HCT116 (cell line): ENCODE results near the gene S100PBP. TPM values are rescaled to one million over a fixed set of nuclear protein-coding genes. Genes with fewer than 3 reads are reported as not detected.
"Not testable (repeated sequence)": the region's sequence is repeated elsewhere in the genome, so short reads cannot be mapped to it uniquely, and the experiment has no call there.

ENCODE experiments used
- ATAC-seq: fragments of 200-7000 bp; cut with Tn5 transposase; 2 replicates; pipeline ENCODE4 v1.9.1; 2020; ENCODE audit warnings: mild to moderate bottlenecking, moderate library complexity
- BruUV-seq: library from RNA; stranded (reverse); fragments of 400-500 nt; replicated peaks from 2 replicates; lab custom pipeline; 2021; lab: Mats Ljungman, UMichigan
- CTCF ChIA-PET: fragments of 300-600 bp; sonication (Branson Sonifier 250); formaldehyde crosslinking; loops from one replicate; lab custom pipeline; 2021; ENCODE audit warnings: antibody characterized with exemption; lab: Charles Lee
- POLR2A ChIA-PET: fragments of 300-600, 350-600 bp; sonication (Branson Sonifier 250); formaldehyde crosslinking; loops from one replicate; lab custom pipeline; 2021; ENCODE audit warnings: antibody characterized with exemption; lab: Charles Lee
- RAD21 ChIA-PET, 2 experiments: fragments of 300-600 bp; sonication (Branson Sonifier 250); formaldehyde crosslinking; loops; one replicate each; lab custom pipeline; 2023; ENCODE audit warnings: low total read pairs in 2 of 2; ENCODE audit not compliant: uncharacterized antibody in 2 of 2, unreplicated experiment in 2 of 2, low non-redundant PET in 1 of 2; lab: Charles Lee
- DNase-seq: peaks from one replicate; pipeline ENCODE4 v3.0.0-alpha.2; 2010; ENCODE audit warnings: low read depth, low spot score
- H2AFZ ChIP-seq: fragments of 200-600 bp; shearing (Covaris generic), sonication (generic); 2 replicates; pipeline ENCODE4 v1.6.1; 2017; ENCODE audit warnings: low read depth, mixed run types, mixed read lengths, antibody characterized with exemption, low read length; ENCODE audit not compliant: poor library complexity, severe bottlenecking
- H3K27ac ChIP-seq: 2 replicates; pipeline ENCODE4 v1.5.1; 2012; ENCODE audit warnings: low read depth, low read length
- H3K27me3 ChIP-seq: fragments of 200-600 bp; sonication (generic); 2 replicates; pipeline ENCODE4 v1.6.1; 2016; ENCODE audit warnings: mixed run types, low read length, mixed read lengths; ENCODE audit not compliant: insufficient read depth
- H3K36me3 ChIP-seq, 2 experiments: fragments of 200-500 bp in 1 of 2; fragments of 200-600 bp in 1 of 2; sonication (Bioruptor generic) in 1 of 2; sonication (generic) in 1 of 2; 2 replicates each; pipeline versions ENCODE4 v1.5.1 to v1.6.1; 2014 to 2016; ENCODE audit warnings: low read length in 2 of 2, inconsistent platforms in 1 of 2, mixed read lengths in 1 of 2, mixed run types in 1 of 2; ENCODE audit not compliant: insufficient read depth in 2 of 2, control insufficient read depth in 1 of 2
- H3K4me1 ChIP-seq, 2 experiments: fragments of 200-600 bp in 1 of 2; sonication (generic) in 1 of 2; 2 replicates each; pipeline versions ENCODE4 v1.5.1 to v1.6.1; 2012 to 2017; ENCODE audit warnings: low read length in 2 of 2, inconsistent platforms in 1 of 2, mild to moderate bottlenecking in 1 of 2, mixed read lengths in 1 of 2, mixed run types in 1 of 2, moderate library complexity in 1 of 2; ENCODE audit not compliant: insufficient read depth in 2 of 2, control insufficient read depth in 1 of 2
- H3K4me2 ChIP-seq: fragments of 200-600 bp; sonication (generic); 2 replicates; pipeline ENCODE4 v1.6.1; 2017; ENCODE audit warnings: mixed run types, low read length, mixed read lengths
- H3K4me3 ChIP-seq, 2 experiments: fragments of 200-600 bp in 1 of 2; sonication (generic) in 1 of 2; replicated peaks in 1 of 2; 2 replicates each; pipeline ENCODE4 v1.5.1; 2011 to 2016; ENCODE audit warnings: low read length in 2 of 2, control low read depth in 1 of 2, low read depth in 1 of 2, mild to moderate bottlenecking in 1 of 2, mixed read lengths in 1 of 2, mixed run types in 1 of 2
- H3K79me2 ChIP-seq: fragments of 200-600 bp; sonication (generic); 2 replicates; pipeline ENCODE4 v1.6.1; 2017; ENCODE audit warnings: mild to moderate bottlenecking, mixed run types, low read length, moderate library complexity, mixed read lengths; ENCODE audit not compliant: insufficient read depth
- H3K9ac ChIP-seq: fragments of 200-600 bp; sonication (generic); 2 replicates; pipeline ENCODE4 v1.6.1; 2016; ENCODE audit warnings: low read length, mixed read lengths
- H3K9me2 ChIP-seq: fragments of 200-600 bp; sonication (generic), shearing (Covaris generic); 2 replicates; pipeline ENCODE4 v1.6.1; 2017; ENCODE audit warnings: mixed run types, mild to moderate bottlenecking, moderate library complexity; ENCODE audit not compliant: insufficient read depth
- H3K9me3 ChIP-seq, 2 experiments: fragments of 200-500 bp in 1 of 2; fragments of 200-600 bp in 1 of 2; sonication (Bioruptor generic) in 1 of 2; sonication (generic) in 1 of 2; 2 replicates each; pipeline ENCODE4 v1.6.1; 2014 to 2017; ENCODE audit warnings: low read length in 2 of 2, mixed read lengths in 2 of 2, inconsistent platforms in 1 of 2, low read depth in 1 of 2, mild to moderate bottlenecking in 1 of 2, mixed run types in 1 of 2, moderate library complexity in 1 of 2; ENCODE audit not compliant: control insufficient read depth in 1 of 2, insufficient read depth in 1 of 2
- H4K20me1 ChIP-seq: fragments of 200-600 bp; sonication (generic), shearing (Covaris generic); 2 replicates; pipeline ENCODE4 v1.6.1; 2017; ENCODE audit warnings: mixed run types, mild to moderate bottlenecking, moderate library complexity; ENCODE audit not compliant: insufficient read depth
- ATF3 ChIP-seq: IDR thresholded peaks from 2 replicates; pipeline ENCODE4 v1.6.1; 2012
- CEBPB ChIP-seq: IDR thresholded peaks from 2 replicates; pipeline ENCODE4 v1.6.1; 2012; ENCODE audit warnings: low read depth
- CTCF ChIP-seq, 3 experiments: fragments of 200-600 bp in 1 of 3; sonication (generic) in 1 of 3; IDR thresholded peaks in 2 of 3; conservative IDR thresholded peaks in 1 of 3; 2 replicates each; pipeline ENCODE4 v1.5.1; 2012 to 2017; ENCODE audit warnings: low read depth in 2 of 3, low read length in 2 of 3, antibody characterized with exemption in 1 of 3, borderline replicate concordance in 1 of 3, control low read depth in 1 of 3, mild to moderate bottlenecking in 1 of 3, mixed read lengths in 1 of 3, mixed run types in 1 of 3, moderate library complexity in 1 of 3; ENCODE audit not compliant: insufficient read depth in 1 of 3
- EGR1 ChIP-seq: IDR thresholded peaks from 2 replicates; pipeline ENCODE4 v1.6.1; 2012; ENCODE audit warnings: low read depth
- ELF1 ChIP-seq: IDR thresholded peaks from 2 replicates; pipeline ENCODE4 v1.6.1; 2012; ENCODE audit warnings: low read depth, borderline replicate concordance
- EZH2phosphoT487 ChIP-seq: fragments of 200-600 bp; IDR thresholded peaks from 2 replicates; pipeline ENCODE4 v1.6.1; 2018; ENCODE audit warnings: antibody characterized with exemption, borderline replicate concordance
- FOSL1 ChIP-seq: IDR thresholded peaks from 2 replicates; pipeline ENCODE4 v1.6.1; 2012; ENCODE audit warnings: low read depth
- JUND ChIP-seq: IDR thresholded peaks from 2 replicates; pipeline ENCODE4 v1.6.1; 2012
- POLR2A ChIP-seq: IDR thresholded peaks from 2 replicates; pipeline ENCODE4 v1.7.0; 2011; ENCODE audit warnings: borderline replicate concordance; ENCODE audit not compliant: insufficient read depth, insufficient read length; ENCODE audit errors: extremely low read depth
- POLR2AphosphoS5 ChIP-seq: IDR thresholded peaks from 2 replicates; pipeline ENCODE4 v1.6.1; 2011; ENCODE audit warnings: mild to moderate bottlenecking, low read depth, low read length, moderate library complexity
- RAD21 ChIP-seq: IDR thresholded peaks from 2 replicates; pipeline ENCODE4 v1.6.1; 2012; ENCODE audit warnings: low read depth, mild to moderate bottlenecking
- SP1 ChIP-seq: IDR thresholded peaks from 2 replicates; pipeline ENCODE4 v1.6.1; 2012; ENCODE audit warnings: low read depth
- ZNF274 ChIP-seq: fragments of 200-500 bp; sonication (Bioruptor generic); IDR thresholded peaks from 2 replicates; pipeline ENCODE4 v1.6.1; 2014; ENCODE audit warnings: mild to moderate bottlenecking, low read depth, low read length, inconsistent platforms
- intact Hi-C: fragments of 100-400 bp; cut with micrococcal nuclease; formaldehyde crosslinking; loops from 2 replicates; pipeline ENCODE4 v1.10.0; 2022
- total RNA-seq: library from RNA; stranded (reverse); gene quantifications from one replicate; pipeline ENCODE4 v1.2.1, GENCODE V29; 2021; ENCODE audit not compliant: unreplicated experiment

The S100PBP gene
- total RNA-seq, 1 experiment from 2014 or later, result 38.2 TPM

- TF ChIP-seq ELF1, result no peak
- no peak for TF ChIP-seq JUND
- TF ChIP-seq CEBPB, result no peak
- no peak for TF ChIP-seq SP1
- no peak for TF ChIP-seq POLR2AphosphoS5
- no peak for TF ChIP-seq ZNF274
- no peak for TF ChIP-seq ATF3
- no peak for TF ChIP-seq RAD21
- TF ChIP-seq, all 23 proteins: peak for 0
Observed at GRCh38 chr1:32903991-32904785, 86.7 kb downstream of the S100PBP start (continued).

- no peak overlapping the region for H3K4me3 ChIP-seq
- H3K27me3 ChIP-seq, result no peaks in the 10 kb centered on the region
- POLR2A ChIA-PET, result no interaction called here
- no peak for TF ChIP-seq EZH2phosphoT487
- TF ChIP-seq CEBPB, result no peak
- no peak for TF ChIP-seq JUND
- TF ChIP-seq POLR2A, result no peak
- TF ChIP-seq EGR1, result no peak
- no peak for TF ChIP-seq CTCF (IDR thresholded peaks at IDR 0.05 in 2 of 3, conservative IDR thresholded peaks at IDR 0.05 in 1 of 3; ENCODE audit: borderline replicate concordance in 1 of 3, insufficient read depth in 1 of 3, low read depth in 2 of 3, low read length in 2 of 3)
- no peak for TF ChIP-seq FOSL1
- intact Hi-C loops, result loop anchor here (10.0 kb wide), 1 partner anchor 150 kb away; no protein-coding TSS in a partner anchor
- no peaks in the 10 kb centered on the region for H3K9me2 ChIP-seq
- no peak overlapping the region for H2AFZ ChIP-seq
- H4K20me1 ChIP-seq, result no peaks in the 10 kb centered on the region
- DNase-seq (no peak), ATAC-seq (no peak)
- RAD21 ChIA-PET, result no interaction called here
- peaks cover 6% of the 10 kb centered on the region; the same call in 1 of the 2 replicates for H3K79me2 ChIP-seq
- H3K9ac ChIP-seq, result no peak overlapping the region
- H3K27ac ChIP-seq, result no peak overlapping the region
- BruUV-seq, result no TSS peak
- H3K9me3 ChIP-seq, result no peaks in the 10 kb centered on the region
- H3K4me1 ChIP-seq, result peaks cover 16 to 31% of the 10 kb centered on the region in 2 experiments; a peak in 3 of 4 replicates
- CTCF ChIA-PET, result interaction anchor here (0.8 to 1.2 kb wide), 2 partner anchors 12 to 28 kb away, joined by 3 to 4 read pairs; no protein-coding TSS in a partner anchor
- no peaks in the 10 kb centered on the region for H3K36me3 ChIP-seq
- H3K4me2 ChIP-seq, result no peak overlapping the region
Observed at GRCh38 chr1:32904797-32905196, 87.3 kb downstream of the S100PBP start.

GRCh38 chr1:32905588-32905987, 88.1 kb downstream of the S100PBP start:
- H3K4me2 ChIP-seq, H4K20me1 ChIP-seq, DNase-seq, CTCF ChIA-PET, H3K9me2 ChIP-seq, RAD21 ChIA-PET, H3K27ac ChIP-seq, BruUV-seq, H3K36me3 ChIP-seq, H3K27me3 ChIP-seq, H3K9me3 ChIP-seq, H3K4me3 ChIP-seq, ATAC-seq, H3K9ac ChIP-seq, H3K79me2 ChIP-seq, H2AFZ ChIP-seq: not testable (repeated sequence)
- H3K4me1 ChIP-seq, result peaks cover 8 to 23% of the 10 kb centered on the region in 2 experiments; a peak in 3 of 4 replicates
- intact Hi-C loops, result loop anchor here (10.0 kb wide), 1 partner anchor 149 kb away; no protein-coding TSS in a partner anchor
- POLR2A ChIA-PET, result interaction anchor here (0.7 kb wide), 1 partner anchor 87 kb away, joined by 5 read pairs; no protein-coding TSS in a partner anchor
